ENCODE results near the gene CEACAM6. TPM values are rescaled to one million over a fixed set of nuclear protein-coding genes. Genes with fewer than 3 reads are reported as not detected.
"Not testable (repeated sequence)": the region's sequence is repeated elsewhere in the genome, so short reads cannot be mapped to it uniquely, and the experiment has no call there.

CEACAM6 gene
- polyA plus RNA-seq, 1 experiment, result not detected

DNA sequence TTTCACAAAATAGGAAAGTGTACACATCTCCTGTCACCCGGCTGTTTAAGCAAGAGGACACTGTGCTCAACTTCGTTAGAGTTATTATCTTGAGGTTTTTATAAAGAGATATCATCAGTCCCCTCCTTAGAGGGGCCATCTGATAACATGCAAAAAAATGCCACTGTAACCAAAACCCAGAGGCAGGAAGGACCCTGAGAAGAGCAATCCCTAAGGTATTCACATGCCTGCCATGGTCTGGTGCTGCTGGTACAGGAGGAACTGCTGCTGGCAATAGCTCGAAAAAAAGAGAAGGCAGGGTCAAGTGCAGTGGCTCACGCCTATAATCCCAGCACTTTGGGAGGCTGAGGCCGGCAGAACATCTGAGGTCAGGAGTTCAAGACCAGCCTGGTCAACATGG is 28.3 kb downstream of the CEACAM6 start:
- Histone ChIP-seq H3K36me3 (ENCODE audit: control insufficient read depth, insufficient read depth, low read length) (no peaks in the 10 kb centered on the region), H3K27me3 (ENCODE audit: control insufficient read depth, insufficient read depth, low read length) (peaks cover 4% of the 10 kb centered on the region; the same call in 1 of the 2 replicates), H3K4me3 (ENCODE audit: low read depth, low read length) (no peak overlapping the region)
- TF ChIP-seq, protein P1, sequence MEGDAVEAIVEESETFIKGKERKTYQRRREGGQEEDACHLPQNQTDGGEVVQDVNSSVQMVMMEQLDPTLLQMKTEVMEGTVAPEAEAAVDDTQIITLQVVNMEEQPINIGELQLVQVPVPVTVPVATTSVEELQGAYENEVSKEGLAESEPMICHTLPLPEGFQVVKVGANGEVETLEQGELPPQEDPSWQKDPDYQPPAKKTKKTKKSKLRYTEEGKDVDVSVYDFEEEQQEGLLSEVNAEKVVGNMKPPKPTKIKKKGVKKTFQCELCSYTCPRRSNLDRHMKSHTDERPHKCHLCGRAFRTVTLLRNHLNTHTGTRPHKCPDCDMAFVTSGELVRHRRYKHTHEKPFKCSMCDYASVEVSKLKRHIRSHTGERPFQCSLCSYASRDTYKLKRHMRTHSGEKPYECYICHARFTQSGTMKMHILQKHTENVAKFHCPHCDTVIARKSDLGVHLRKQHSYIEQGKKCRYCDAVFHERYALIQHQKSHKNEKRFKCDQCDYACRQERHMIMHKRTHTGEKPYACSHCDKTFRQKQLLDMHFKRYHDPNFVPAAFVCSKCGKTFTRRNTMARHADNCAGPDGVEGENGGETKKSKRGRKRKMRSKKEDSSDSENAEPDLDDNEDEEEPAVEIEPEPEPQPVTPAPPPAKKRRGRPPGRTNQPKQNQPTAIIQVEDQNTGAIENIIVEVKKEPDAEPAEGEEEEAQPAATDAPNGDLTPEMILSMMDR (IDR thresholded peaks at IDR 0.05; ENCODE audit: insufficient read depth, low read depth, low read length), result no peak
- DNase-seq (ENCODE audit: low read depth), result no peak
- CTCF ChIA-PET, result interaction anchor here (10.3 kb wide), 1 partner anchor 10 kb away, joined by 89 read pairs; the partner anchor contains the start of gene CEACAM3
- POLR2A ChIA-PET, result no interaction called here

DNA sequence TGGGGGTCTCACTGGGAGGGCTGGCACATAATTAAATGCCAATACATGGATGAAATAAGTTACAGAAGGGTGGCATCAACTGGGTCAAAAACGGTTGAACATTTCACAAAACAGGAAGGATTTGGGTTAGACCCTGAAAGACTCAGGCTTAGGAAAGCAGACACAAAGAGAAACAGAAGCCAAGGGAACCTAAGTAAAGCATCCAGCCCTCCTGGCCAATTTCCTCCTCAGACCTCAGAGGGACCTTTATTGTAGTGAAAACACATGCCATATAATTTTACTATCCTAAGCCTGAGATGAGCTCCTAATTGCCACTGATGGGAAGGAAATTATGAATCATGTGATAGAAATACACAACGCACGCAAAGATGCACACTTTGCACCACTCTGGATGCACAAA is 29.0 kb downstream of the CEACAM6 start:
- no peak overlapping the region for H3K4me3 ChIP-seq (ENCODE audit: low read depth, low read length)
- peaks cover 4% of the 10 kb centered on the region; the same call in 1 of the 2 replicates for H3K27me3 ChIP-seq (ENCODE audit: control insufficient read depth, insufficient read depth, low read length)
- no peak for DNase-seq (ENCODE audit: low read depth)
- CTCF ChIA-PET, result interaction anchor here (0.6 to 10.3 kb wide), 6 partner anchors 8 to 51 kb away, joined by 3 to 89 read pairs (median 5); partner anchors contain the start of gene CEACAM3
- POLR2A ChIA-PET, result no interaction called here
- H3K36me3 ChIP-seq (ENCODE audit: control insufficient read depth, insufficient read depth, low read length), result no peaks in the 10 kb centered on the region
- TF ChIP-seq, protein P1 (IDR thresholded peaks at IDR 0.05; ENCODE audit: insufficient read depth, low read depth, low read length), result no peak

DNA sequence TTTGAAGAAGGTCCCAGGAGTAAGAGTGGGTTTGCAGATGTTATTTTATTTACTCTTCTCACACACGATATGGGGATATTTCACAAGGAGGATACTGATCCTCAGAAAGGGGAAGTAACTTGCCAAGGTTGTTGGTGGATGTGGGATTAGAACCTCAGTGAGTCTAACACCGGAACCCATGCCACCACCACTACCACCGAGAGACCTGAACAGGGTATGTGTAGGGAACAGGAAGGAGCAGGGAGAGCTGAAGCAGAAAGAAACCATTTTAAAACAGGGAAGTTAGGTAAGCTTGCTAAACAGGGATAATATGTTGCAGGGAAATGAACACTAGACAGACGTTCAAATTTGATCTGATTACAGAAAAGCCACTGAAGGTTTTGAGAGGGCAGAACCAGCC is 29.4 kb downstream of the CEACAM6 start:
- DNase-seq (ENCODE audit: low read depth), result no peak
- Histone ChIP-seq H3K4me3 (ENCODE audit: low read depth, low read length) (no peak overlapping the region), H3K36me3 (ENCODE audit: control insufficient read depth, insufficient read depth, low read length) (no peaks in the 10 kb centered on the region), H3K27me3 (ENCODE audit: control insufficient read depth, insufficient read depth, low read length) (peaks cover 4% of the 10 kb centered on the region; the same call in 1 of the 2 replicates)
- TF ChIP-seq, protein P1 (IDR thresholded peaks at IDR 0.05; ENCODE audit: insufficient read depth, low read depth, low read length), result no peak
- POLR2A ChIA-PET, result no interaction called here
- CTCF ChIA-PET, result interaction anchor here (0.6 to 10.3 kb wide), 7 partner anchors 8 to 51 kb away, joined by 3 to 89 read pairs (median 4); partner anchors contain the start of gene CEACAM3

DNA sequence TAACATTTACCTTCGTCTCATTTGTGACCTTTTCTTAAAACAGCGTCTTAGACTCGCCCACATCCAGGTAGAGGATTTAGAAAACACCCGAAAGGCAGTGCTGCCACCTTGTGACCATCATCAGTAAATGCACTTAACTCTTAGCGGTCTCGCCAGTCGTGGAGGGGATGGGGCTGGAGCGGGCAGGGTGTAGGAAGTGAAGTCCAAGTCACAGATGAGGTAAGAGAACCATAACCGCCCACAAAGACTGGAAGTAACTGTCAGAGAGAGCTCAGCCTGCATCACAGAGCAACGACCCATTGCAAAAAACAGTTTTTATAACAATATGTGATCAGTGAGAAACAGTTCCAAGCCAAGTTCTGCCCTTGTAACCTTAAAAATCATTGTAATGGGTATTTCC is 30.3 kb downstream of the CEACAM6 start:
- CTCF ChIA-PET, result interaction anchor here (0.6 to 10.3 kb wide), 8 partner anchors 8 to 41 kb away, joined by 3 to 89 read pairs (median 5); partner anchors contain the start of gene CEACAM3
- POLR2A ChIA-PET, result no interaction called here
- DNase-seq (ENCODE audit: low read depth), result no peak
- Histone ChIP-seq H3K36me3 (ENCODE audit: control insufficient read depth, insufficient read depth, low read length) (no peaks in the 10 kb centered on the region), H3K27me3 (ENCODE audit: control insufficient read depth, insufficient read depth, low read length) (peaks cover 4% of the 10 kb centered on the region; the same call in 1 of the 2 replicates), H3K4me3 (ENCODE audit: low read depth, low read length) (no peak overlapping the region)
- TF ChIP-seq, protein P1 (IDR thresholded peaks at IDR 0.05; ENCODE audit: insufficient read depth, low read depth, low read length), result peak; percentile 83

DNA sequence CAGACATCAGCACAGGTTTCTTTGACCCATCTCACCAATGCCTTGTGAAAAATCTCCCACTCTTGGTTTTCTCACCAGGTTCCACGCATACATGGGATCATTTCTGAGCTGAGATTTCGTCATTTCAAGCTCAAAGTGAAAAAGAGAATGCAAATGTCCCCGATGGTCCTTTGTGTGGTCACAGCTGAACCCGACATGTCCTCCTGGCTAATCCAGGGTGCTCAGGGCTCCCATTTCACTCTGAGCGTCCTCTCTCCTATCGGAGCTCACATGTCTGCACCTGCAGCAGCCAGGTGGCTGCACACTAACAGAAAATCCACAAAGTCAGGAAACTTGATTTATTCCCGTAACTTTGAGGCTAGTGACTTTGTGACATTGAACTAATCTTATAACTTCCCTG is 31.7 kb downstream of the CEACAM6 start:
- no peak for DNase-seq (ENCODE audit: low read depth)
- TF ChIP-seq, protein P1 (IDR thresholded peaks at IDR 0.05; ENCODE audit: insufficient read depth, low read depth, low read length), result no peak
- peaks cover 5% of the 10 kb centered on the region; the same call in 1 of the 2 replicates for H3K27me3 ChIP-seq (ENCODE audit: control insufficient read depth, insufficient read depth, low read length)
- ChIA-PET CTCF (interaction anchor here (0.8 to 1.8 kb wide), 3 partner anchors 8 to 39 kb away, joined by 3 to 10 read pairs (median 6); no protein-coding TSS in a partner anchor), POLR2A (no interaction called here)
- no peak overlapping the region for H3K4me3 ChIP-seq (ENCODE audit: low read depth, low read length)
- H3K36me3 ChIP-seq (ENCODE audit: control insufficient read depth, insufficient read depth, low read length), result no peaks in the 10 kb centered on the region

DNA sequence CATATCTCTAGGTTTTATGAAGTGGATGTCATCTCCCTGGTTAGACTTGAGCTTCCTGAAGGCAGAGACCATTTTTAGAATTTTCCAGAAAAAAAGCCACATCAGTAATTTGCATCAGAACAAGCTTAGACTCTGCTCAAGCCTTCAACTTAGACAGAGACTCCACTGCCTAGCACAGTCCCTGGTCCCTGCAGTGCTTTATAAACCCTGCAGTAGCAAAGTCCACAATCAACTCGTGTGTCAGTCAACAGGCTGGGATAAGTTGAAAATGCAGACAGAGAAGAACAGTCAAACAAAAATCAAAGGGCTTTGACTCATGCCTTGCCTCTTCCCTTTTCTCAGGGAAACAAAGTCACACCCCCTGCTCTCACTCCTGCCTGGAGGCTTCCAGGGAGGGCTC is 33.2 kb downstream of the CEACAM6 start:
- H3K4me3 ChIP-seq (ENCODE audit: low read depth, low read length); DNase-seq (ENCODE audit: low read depth); CTCF ChIA-PET; H3K27me3 ChIP-seq (ENCODE audit: control insufficient read depth, insufficient read depth, low read length); POLR2A ChIA-PET; H3K36me3 ChIP-seq (ENCODE audit: control insufficient read depth, insufficient read depth, low read length): not testable (repeated sequence)

DNA sequence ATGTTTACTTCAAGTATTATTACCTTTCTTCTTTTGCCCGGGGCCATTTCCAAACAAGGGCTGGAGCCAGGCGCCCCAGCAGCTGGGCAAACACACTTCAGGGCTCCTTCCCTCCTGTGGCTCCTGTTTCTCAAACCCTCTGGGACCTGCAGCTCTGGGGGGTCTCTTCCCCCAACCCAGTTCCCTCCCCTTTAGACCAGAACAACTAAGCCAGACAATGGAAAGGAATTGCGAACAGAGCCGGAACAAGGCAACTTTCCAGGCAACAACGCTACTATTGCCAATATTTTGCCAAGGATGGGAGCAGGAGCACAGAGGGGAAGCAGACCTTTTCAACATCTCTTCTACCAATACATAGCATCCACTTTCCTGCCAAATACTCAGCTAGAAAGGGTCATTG is 33.7 kb downstream of the CEACAM6 start:
- POLR2A ChIA-PET; H3K4me3 ChIP-seq (ENCODE audit: low read depth, low read length); H3K27me3 ChIP-seq (ENCODE audit: control insufficient read depth, insufficient read depth, low read length); H3K36me3 ChIP-seq (ENCODE audit: control insufficient read depth, insufficient read depth, low read length); DNase-seq (ENCODE audit: low read depth): not testable (repeated sequence)
- CTCF ChIA-PET, result interaction anchor here (1.2 kb wide), 1 partner anchor 147 kb away, joined by 3 read pairs; no protein-coding TSS in a partner anchor
